Osteoblast (primary cell): ENCODE data around the gene SLC17A5. TPM values are rescaled to one million over a fixed set of nuclear protein-coding genes. Genes with fewer than 3 reads are reported as not detected.
A peak's percentile ranks its signal among the peaks of the same experiment; 100 is the strongest.

Experiments used
- DNase-seq: peaks from one replicate; pipeline ENCODE4 v3.0.0; 2011; ENCODE audit warnings: low spot score, mixed read lengths; ENCODE audit not compliant: insufficient read length; ENCODE audit errors: missing footprints
- H2AFZ ChIP-seq: 2 replicates; pipeline ENCODE4 v1.6.0; 2011; ENCODE audit warnings: mild to moderate bottlenecking, low read length
- H3K27ac ChIP-seq: 2 replicates; pipeline ENCODE4 v1.5.1; 2011; ENCODE audit warnings: mild to moderate bottlenecking, low read depth, low read length, moderate library complexity
- H3K27me3 ChIP-seq: 2 replicates; pipeline ENCODE4 v1.6.0; 2012; ENCODE audit warnings: mild to moderate bottlenecking, control low read depth, inconsistent platforms, low read length, moderate library complexity; ENCODE audit not compliant: insufficient read depth
- H3K36me3 ChIP-seq: 2 replicates; pipeline ENCODE4 v1.5.1; 2011; ENCODE audit warnings: mild to moderate bottlenecking, low read length, control low read depth, moderate library complexity; ENCODE audit not compliant: insufficient read depth
- H3K4me1 ChIP-seq: 2 replicates; pipeline ENCODE4 v1.5.1; 2011; ENCODE audit warnings: mild to moderate bottlenecking, low read length, control low read depth, moderate library complexity; ENCODE audit not compliant: insufficient read depth
- H3K4me2 ChIP-seq: 2 replicates; pipeline ENCODE4 v1.6.0; 2011; ENCODE audit warnings: mild to moderate bottlenecking, low read length; ENCODE audit not compliant: insufficient read depth
- H3K4me3 ChIP-seq: fragments of 200-600 bp; sonication (generic); 3 replicates; pipeline ENCODE4 v1.5.1; 2012; ENCODE audit warnings: mild to moderate bottlenecking, low read length, inconsistent platforms; ENCODE audit not compliant: insufficient read depth
- H3K79me2 ChIP-seq: 2 replicates; pipeline ENCODE4 v1.6.0; 2012; ENCODE audit warnings: mild to moderate bottlenecking, low read length, control low read depth, inconsistent platforms; ENCODE audit not compliant: insufficient read depth
- H3K9me3 ChIP-seq: 2 replicates; pipeline ENCODE4 v1.5.1; 2011; ENCODE audit warnings: low read depth, low read length, control low read depth
- H4K20me1 ChIP-seq: 2 replicates; pipeline ENCODE4 v1.6.0; 2012; ENCODE audit warnings: mild to moderate bottlenecking, low read length, control low read depth; ENCODE audit not compliant: insufficient read depth
- total RNA-seq: library from RNA; depleted of rRNA; stranded (reverse); fragments of >200 nt; gene quantifications from 2 replicates; pipeline ENCODE4 v1.2.3, GENCODE V29; 2012
- TF ChIP-seq, protein P1 (sequence below): IDR thresholded peaks from 2 replicates; pipeline ENCODE4 v1.5.1; 2011; ENCODE audit warnings: mild to moderate bottlenecking, low read depth, low read length, moderate library complexity; ENCODE audit errors: extremely low read depth

The SLC17A5 gene
- total RNA-seq, 1 donor: 38.7 TPM

DNA sequence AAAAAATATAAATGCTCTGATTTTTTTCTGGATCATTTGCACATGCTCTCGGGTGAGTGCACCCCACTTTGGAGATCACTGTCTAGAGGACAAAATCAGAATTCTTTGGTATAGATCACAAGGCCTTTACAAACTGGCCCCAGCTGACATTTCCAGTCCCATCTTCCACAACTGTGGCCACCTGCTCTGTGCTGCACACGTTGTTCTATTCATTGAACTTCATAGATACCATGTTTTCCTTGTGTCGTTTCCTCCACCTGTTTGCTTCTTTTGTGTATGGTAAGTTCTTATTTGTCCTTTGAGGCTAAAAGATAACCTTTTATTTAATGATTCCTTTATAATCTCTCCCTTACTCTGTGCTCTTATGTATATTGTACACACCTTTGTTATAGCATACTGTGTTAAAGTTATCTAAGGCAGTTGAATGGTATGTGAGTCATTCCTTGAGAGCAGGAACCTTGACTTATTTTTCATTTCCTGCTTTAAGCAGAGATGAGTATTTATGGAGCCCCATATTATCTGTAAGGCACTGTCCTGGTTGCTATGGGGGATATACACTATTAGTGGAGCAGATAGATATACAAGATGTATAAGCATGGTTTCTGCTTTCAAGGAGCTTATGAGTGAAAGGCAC lies 12.0 kb upstream of the SLC17A5 start:
- DNase-seq: no peak
- H3K4me2 ChIP-seq: no peak overlapping the region
- H2AFZ ChIP-seq: no peak overlapping the region
- H4K20me1 ChIP-seq: no peaks in the 10 kb centered on the region
- no peak overlapping the region for H3K4me3 ChIP-seq
- H3K9me3 ChIP-seq: no peaks in the 10 kb centered on the region
- H3K27ac ChIP-seq: no peak overlapping the region
- H3K27me3 ChIP-seq: no peaks in the 10 kb centered on the region
- H3K36me3 ChIP-seq: no peaks in the 10 kb centered on the region
- H3K4me1 ChIP-seq: peaks cover 8% of the 10 kb centered on the region
- H3K79me2 ChIP-seq: no peaks in the 10 kb centered on the region
- TF ChIP-seq, protein P1, sequence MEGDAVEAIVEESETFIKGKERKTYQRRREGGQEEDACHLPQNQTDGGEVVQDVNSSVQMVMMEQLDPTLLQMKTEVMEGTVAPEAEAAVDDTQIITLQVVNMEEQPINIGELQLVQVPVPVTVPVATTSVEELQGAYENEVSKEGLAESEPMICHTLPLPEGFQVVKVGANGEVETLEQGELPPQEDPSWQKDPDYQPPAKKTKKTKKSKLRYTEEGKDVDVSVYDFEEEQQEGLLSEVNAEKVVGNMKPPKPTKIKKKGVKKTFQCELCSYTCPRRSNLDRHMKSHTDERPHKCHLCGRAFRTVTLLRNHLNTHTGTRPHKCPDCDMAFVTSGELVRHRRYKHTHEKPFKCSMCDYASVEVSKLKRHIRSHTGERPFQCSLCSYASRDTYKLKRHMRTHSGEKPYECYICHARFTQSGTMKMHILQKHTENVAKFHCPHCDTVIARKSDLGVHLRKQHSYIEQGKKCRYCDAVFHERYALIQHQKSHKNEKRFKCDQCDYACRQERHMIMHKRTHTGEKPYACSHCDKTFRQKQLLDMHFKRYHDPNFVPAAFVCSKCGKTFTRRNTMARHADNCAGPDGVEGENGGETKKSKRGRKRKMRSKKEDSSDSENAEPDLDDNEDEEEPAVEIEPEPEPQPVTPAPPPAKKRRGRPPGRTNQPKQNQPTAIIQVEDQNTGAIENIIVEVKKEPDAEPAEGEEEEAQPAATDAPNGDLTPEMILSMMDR: no peak

DNA sequence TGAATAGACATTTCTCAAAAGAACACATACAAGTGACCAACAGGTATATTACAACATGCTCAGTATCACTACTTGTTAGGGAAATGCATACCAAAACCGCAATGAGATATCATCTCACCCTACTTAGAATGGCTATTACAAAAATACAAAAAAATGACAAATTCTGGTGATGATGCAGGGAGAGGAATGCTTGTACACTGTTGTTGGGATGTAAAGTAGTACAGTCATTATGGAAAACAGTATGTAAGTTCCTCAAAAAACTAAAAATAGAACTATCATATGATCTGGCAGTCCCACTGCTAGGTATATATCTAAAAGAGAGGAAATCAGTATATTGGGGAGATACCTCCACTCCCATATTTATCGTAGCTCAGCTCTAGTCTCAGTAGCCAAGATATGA lies 10.9 kb upstream of the SLC17A5 start:
- Histone ChIP-seq H3K9me3 (no peaks in the 10 kb centered on the region), H3K79me2 (no peaks in the 10 kb centered on the region), H3K4me1 (peaks cover 8% of the 10 kb centered on the region), H3K4me3 (no peak overlapping the region), H3K27me3 (no peaks in the 10 kb centered on the region), H3K36me3 (no peaks in the 10 kb centered on the region), H2AFZ (no peak overlapping the region), H3K27ac (no peak overlapping the region), H3K4me2 (no peak overlapping the region), H4K20me1 (no peaks in the 10 kb centered on the region)
- TF ChIP-seq, protein P1: no peak
- no peak for DNase-seq

DNA sequence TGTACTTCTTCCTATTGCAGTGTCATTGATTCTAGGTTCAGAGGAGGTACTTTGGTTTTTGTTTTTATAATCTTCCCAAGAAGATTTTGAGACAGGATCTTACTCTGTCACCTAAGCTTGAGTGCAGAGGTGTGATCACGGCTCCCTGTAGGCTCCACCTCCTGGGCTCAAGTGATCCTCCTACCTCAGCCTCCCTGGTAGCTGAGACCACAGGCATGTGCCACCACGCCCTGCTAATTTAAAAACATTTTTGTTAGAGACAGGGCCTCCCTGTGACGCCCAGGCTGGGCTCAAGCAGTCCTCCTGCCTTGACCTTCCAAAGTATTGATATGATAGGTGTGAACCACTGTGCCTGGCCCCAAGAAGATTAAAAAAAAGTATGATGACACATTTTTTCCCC lies 3.4 kb upstream of the SLC17A5 start:
- H3K4me2 ChIP-seq: no peak overlapping the region
- H3K79me2 ChIP-seq: peaks cover 15% of the 10 kb centered on the region
- no peak overlapping the region for H3K27ac ChIP-seq
- DNase-seq: no peak
- no peak overlapping the region for H2AFZ ChIP-seq
- no peaks in the 10 kb centered on the region for H3K27me3 ChIP-seq
- TF ChIP-seq, protein P1: no peak
- H4K20me1 ChIP-seq: peaks cover 4% of the 10 kb centered on the region
- no peaks in the 10 kb centered on the region for H3K36me3 ChIP-seq
- H3K4me3 ChIP-seq: no peak overlapping the region
- no peaks in the 10 kb centered on the region for H3K9me3 ChIP-seq
- peaks cover 4% of the 10 kb centered on the region for H3K4me1 ChIP-seq

DNA sequence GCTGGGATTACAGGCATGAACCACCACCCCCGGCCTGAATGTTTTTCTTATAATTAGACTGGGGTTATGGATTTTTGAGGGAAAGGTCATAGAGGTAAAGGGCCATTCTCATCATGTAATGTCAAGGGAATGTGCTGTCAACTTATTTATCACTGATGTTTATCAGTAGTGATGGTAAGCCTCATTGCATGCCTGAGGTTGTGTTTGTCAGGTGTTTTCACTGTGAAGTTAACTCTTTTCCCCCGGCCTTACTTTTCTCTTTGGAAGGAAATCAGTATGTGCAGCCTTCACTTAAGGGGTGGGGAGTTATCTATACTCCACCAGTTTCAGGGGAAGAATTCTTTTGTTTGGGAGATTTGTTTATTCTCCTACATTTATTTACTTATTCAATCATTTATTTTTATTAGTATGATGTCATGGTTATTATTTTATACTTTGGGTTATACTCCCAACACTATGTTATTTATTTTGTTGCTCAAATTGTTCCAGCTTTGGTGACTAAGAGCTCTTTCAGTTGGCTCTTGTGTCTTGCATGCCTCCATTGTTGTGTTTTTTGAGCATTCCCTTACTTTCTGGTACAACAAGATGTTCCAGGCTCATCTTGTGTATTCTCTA lies 2.8 kb upstream of the SLC17A5 start:
- Histone ChIP-seq H3K4me3 (no peak overlapping the region), H2AFZ (no peak overlapping the region), H4K20me1 (peaks cover 7% of the 10 kb centered on the region), H3K36me3 (no peaks in the 10 kb centered on the region), H3K9me3 (no peaks in the 10 kb centered on the region), H3K27me3 (no peaks in the 10 kb centered on the region), H3K4me1 (peaks cover 9% of the 10 kb centered on the region), H3K4me2 (no peak overlapping the region), H3K27ac (no peak overlapping the region), H3K79me2 (peaks cover 21% of the 10 kb centered on the region)
- peak; percentile 26 for DNase-seq
- TF ChIP-seq, protein P1: no peak
